Measurements from ENCODE around the gene FBXO7.
A peak's percentile ranks its signal among the peaks of the same experiment; 100 is the strongest.

The FBXO7 gene

GRCh38 chr22:32531931-32532819, 57.6 kb downstream of the FBXO7 start:
- DNase-seq (ENCODE audit: low spot score): peak; percentile 70

GRCh38 chr22:32532820-32533128, 58.2 kb downstream of the FBXO7 start:
- no peak for DNase-seq (ENCODE audit: low spot score)

GRCh38 chr22:32533265-32534111, 58.9 kb downstream of the FBXO7 start:
- DNase-seq (ENCODE audit: low spot score): no peak

GRCh38 chr22:32534252-32535235, 59.9 kb downstream of the FBXO7 start:
- DNase-seq (ENCODE audit: low spot score): no peak

- no peak for DNase-seq (ENCODE audit: low spot score)
Measured at GRCh38 chr22:32535531-32536190, 61.0 kb downstream of the FBXO7 start.

- DNase-seq (ENCODE audit: low spot score): no peak
Measured at GRCh38 chr22:32536352-32536751, 61.7 kb downstream of the FBXO7 start.

GRCh38 chr22:32538521-32538920, 63.9 kb downstream of the FBXO7 start:
- no peak for DNase-seq (ENCODE audit: low spot score)

GRCh38 chr22:32539631-32540421, 65.2 kb downstream of the FBXO7 start:
- DNase-seq (ENCODE audit: low spot score): peak; percentile 95

GRCh38 chr22:32541481-32541880, 66.9 kb downstream of the FBXO7 start:
- DNase-seq (ENCODE audit: low spot score): no peak

GRCh38 chr22:32542066-32542676, 67.6 kb downstream of the FBXO7 start:
- DNase-seq (ENCODE audit: low spot score): no peak

GRCh38 chr22:32542677-32543357, 68.2 kb downstream of the FBXO7 start:
- DNase-seq (ENCODE audit: low spot score): peak; percentile 91

GRCh38 chr22:32544953-32545558, 70.4 kb downstream of the FBXO7 start:
- no peak for DNase-seq (ENCODE audit: low spot score)

GRCh38 chr22:32545801-32546200, 71.2 kb downstream of the FBXO7 start:
- DNase-seq (ENCODE audit: low spot score): no peak

- DNase-seq (ENCODE audit: low spot score): no peak
Measured at GRCh38 chr22:32546496-32546895, 71.9 kb downstream of the FBXO7 start.

- no peak for DNase-seq (ENCODE audit: low spot score)
Measured at GRCh38 chr22:32546935-32547334, 72.3 kb downstream of the FBXO7 start.

GRCh38 chr22:32548039-32548438, 73.4 kb downstream of the FBXO7 start:
- no peak for DNase-seq (ENCODE audit: low spot score)
